ENCODE results near the gene APOBEC3A.

DNA sequence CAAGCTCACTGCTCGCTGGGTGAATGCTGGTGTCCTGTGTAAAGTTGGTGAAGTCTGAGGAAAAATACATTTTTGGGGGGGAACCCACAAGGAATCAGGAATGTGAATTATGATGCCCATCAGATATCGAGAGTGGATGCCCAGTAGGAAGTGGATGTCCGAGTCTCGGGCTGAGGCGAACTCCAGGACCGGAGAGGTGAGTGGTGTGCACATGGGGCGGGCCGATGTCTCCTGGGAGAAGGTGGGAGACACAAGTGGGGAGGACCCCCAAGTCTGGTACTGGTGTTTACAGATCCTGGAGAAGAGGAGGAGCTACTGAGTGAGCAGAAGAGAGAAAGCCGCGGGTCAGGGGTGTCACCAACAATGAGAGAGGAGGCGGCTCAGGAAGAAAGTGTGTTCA, 19.2 kb upstream of the APOBEC3A start:
- TF ChIP-seq, protein P1, sequence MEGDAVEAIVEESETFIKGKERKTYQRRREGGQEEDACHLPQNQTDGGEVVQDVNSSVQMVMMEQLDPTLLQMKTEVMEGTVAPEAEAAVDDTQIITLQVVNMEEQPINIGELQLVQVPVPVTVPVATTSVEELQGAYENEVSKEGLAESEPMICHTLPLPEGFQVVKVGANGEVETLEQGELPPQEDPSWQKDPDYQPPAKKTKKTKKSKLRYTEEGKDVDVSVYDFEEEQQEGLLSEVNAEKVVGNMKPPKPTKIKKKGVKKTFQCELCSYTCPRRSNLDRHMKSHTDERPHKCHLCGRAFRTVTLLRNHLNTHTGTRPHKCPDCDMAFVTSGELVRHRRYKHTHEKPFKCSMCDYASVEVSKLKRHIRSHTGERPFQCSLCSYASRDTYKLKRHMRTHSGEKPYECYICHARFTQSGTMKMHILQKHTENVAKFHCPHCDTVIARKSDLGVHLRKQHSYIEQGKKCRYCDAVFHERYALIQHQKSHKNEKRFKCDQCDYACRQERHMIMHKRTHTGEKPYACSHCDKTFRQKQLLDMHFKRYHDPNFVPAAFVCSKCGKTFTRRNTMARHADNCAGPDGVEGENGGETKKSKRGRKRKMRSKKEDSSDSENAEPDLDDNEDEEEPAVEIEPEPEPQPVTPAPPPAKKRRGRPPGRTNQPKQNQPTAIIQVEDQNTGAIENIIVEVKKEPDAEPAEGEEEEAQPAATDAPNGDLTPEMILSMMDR (optimal IDR thresholded peaks at IDR 0.05 in 1 of 3, IDR thresholded peaks at IDR 0.05 in 1 of 3, conservative IDR thresholded peaks at IDR 0.05 in 1 of 3; ENCODE audit: extremely low read depth in 1 of 3, insufficient read depth in 2 of 3, low read length in 3 of 3): no peak
- TF ChIP-seq EZH2 (IDR thresholded peaks at IDR 0.05; ENCODE audit: low read length): no peak

All from keratinocyte (primary cell).